GM18861 (cell line): ENCODE measurements around the gene KATNAL1.

Experiments
- ATAC-seq: cut with Tn5 transposase; IDR thresholded peaks from one replicate; pipeline ENCODE4 v1.9.1; 2021; ENCODE audit not compliant: unreplicated experiment

The KATNAL1 gene

GRCh38 chr13:30169442-30169841 is 137.9 kb downstream of the KATNAL1 start:
- no peak for ATAC-seq

DNA sequence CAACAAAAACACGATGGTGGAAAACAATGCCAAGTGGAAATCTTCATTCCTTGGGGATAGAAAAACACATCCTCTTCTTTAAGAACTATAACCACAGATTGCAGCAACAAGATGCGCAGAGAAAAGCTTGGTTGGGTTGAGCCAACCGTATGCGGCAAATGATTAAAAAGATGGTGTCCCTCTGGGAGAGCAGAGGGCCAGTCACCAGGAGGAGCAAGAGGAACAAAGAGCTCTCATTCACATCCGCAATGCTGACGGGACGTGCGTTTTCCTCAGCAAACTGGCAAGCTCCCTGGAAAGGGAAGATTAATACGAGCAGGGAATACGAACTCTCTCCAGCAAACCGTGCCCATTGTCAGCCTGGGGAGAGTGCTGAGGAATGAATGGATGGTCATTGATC is 141.6 kb downstream of the KATNAL1 start:
- no peak for ATAC-seq

GRCh38 chr13:30165071-30165470 is 142.3 kb downstream of the KATNAL1 start:
- ATAC-seq: no peak

DNA sequence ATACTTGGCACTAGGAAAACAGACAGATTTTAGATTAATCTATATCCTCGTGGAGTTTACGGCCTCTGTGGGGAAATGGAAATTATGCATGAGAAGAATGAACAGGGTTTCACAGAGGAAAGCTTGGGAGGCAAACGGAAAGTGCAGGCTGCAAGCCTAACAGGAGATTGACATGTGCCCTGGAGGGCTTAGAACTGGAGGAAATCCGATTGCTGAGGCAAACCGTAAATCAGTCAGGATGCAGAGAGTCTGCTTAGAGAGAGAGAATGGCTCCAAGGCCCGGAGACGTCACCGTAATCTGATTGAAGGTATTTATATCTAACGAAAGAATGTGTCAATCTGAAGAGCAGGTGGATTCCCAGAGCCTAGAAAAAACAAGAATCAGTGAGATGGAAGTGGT is 143.2 kb downstream of the KATNAL1 start:
- ATAC-seq: no peak

GRCh38 chr13:30163441-30163840 is 143.9 kb downstream of the KATNAL1 start:
- ATAC-seq: no peak

GRCh38 chr13:30159446-30159839 is 147.9 kb downstream of the KATNAL1 start:
- ATAC-seq: no peak

- no peak for ATAC-seq
These were observed 148.4 kb downstream of the KATNAL1 start for GRCh38 chr13:30158774-30159445.

- ATAC-seq: no peak
These were observed 149.7 kb downstream of the KATNAL1 start for GRCh38 chr13:30157616-30157993.

DNA sequence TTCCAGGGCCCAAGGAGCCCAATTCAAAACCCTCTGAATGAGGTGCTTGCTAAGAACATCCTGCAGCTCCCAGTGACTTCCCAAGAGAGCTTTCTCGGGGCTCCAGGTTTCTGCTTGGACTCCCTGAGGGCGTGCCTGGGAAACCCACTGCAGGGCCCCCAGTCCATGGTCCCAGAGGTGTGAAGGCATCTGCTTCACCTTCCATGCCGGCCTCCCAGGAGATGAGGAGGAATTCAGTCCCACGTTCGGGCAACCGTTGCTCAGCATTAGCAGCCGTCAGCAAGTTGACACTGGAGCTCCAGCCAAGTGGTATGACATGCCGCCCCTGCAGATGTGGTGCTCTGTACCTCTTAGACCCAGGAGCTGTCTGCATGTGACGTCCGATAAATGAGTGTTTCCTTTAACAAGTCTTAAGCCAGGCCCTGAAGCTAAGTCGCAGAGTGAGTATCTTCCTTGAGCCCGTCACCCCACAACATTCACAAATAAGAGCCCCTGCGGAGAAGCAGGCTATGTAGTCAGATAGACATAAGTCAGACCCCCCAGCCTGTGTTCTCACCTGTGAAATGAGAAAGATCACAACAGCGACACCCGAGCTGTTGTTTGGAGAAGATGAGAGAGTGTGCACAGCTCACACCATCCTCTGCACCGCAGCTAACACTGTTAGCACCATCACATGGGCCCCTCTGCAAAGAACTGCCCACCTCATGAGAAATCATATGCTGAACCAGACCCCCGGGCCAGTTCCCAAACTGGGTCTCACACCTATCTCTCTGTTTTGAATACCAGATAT is 150.3 kb downstream of the KATNAL1 start:
- ATAC-seq: no peak

DNA sequence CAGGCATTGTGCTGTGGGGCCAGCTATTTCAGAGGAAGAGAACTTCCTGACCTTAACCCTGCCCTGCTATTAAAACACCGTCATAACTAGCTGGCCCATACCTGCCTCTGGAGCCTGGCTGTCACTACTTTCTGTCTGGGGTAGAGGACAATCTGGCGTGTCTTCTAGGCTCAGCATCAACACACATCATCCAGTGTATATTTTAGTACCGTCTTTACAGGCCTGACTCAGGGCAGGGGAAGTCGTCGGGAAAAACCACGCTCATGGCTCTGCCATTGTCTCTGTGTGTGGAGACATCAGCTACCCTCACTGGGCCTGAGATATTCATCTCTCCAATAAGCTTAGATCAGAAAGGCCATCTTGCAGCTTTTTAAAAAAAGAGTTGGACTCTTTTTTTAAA is 151.1 kb downstream of the KATNAL1 start:
- ATAC-seq: no peak

GRCh38 chr13:30154931-30155330 is 152.4 kb downstream of the KATNAL1 start:
- ATAC-seq: no peak

GRCh38 chr13:30154531-30154930 is 152.8 kb downstream of the KATNAL1 start:
- no peak for ATAC-seq

DNA sequence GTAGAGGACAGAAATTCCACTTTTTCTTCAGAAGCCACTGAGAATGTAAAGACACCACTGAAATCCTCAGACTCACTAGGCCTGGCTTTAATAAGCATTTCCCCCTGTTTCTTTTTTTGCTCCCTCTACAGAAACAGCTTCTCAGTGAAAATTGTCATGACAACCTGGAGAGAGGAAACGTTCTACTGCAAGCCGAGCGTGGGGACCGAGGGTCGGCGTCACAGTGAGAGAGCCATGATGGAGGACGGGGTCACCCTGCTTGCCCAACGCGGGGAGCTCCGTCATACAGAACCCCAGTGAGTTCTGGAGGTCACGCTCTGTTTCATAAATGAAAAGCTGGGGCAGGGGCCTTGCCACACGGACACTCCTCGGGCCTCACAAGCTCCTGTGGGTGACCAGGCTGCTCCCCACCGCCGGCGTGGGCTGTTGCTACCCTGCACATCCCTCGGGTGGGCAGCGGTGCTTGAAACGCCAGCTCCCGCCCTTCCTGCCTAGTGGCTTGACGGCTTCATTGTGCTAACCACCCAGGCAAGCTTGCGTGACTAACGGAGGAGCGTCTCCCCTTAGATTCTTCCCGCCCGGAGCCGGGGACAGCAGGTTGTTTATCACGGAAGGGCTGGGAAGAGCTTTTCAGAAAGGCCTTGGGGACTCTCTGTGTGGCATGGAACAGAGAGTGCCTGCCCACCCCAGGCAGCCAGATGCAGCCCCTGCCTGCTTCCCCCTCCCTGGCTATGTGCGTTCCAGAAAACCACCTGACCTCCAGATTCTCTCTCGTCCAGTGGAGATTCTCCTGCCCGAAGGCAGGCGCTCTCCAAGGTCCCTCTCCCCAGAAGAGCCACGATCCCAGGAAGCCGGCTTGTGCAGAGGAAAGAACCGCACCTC is 153.6 kb downstream of the KATNAL1 start:
- ATAC-seq: no peak
